Muscle of leg (tissue), 11 donors: ENCODE results near the gene WDFY2. TPM values are rescaled to one million over a fixed set of nuclear protein-coding genes. Genes with fewer than 3 reads are reported as not detected.

ENCODE experiments used
- DNase-seq: peaks from one replicate; pipeline ENCODE4 v3.0.0; 2013
- H3K27ac ChIP-seq: one replicate; pipeline ENCODE4 v1.5.1; 2013; ENCODE audit warnings: mild to moderate bottlenecking, low read length, control low read depth
- H3K27me3 ChIP-seq: one replicate; pipeline ENCODE4 v1.6.1; 2013; ENCODE audit warnings: low read length; ENCODE audit not compliant: control insufficient read depth, insufficient read depth
- H3K36me3 ChIP-seq: one replicate; pipeline ENCODE4 v1.6.1; 2013; ENCODE audit warnings: low read length; ENCODE audit not compliant: control insufficient read depth, insufficient read depth
- H3K4me1 ChIP-seq: one replicate; pipeline ENCODE4 v1.6.1; 2013; ENCODE audit warnings: low read length; ENCODE audit not compliant: control insufficient read depth, insufficient read depth
- H3K4me3 ChIP-seq: one replicate; pipeline ENCODE4 v1.5.1; 2013; ENCODE audit warnings: low read length, control low read depth
- H3K9me3 ChIP-seq: replicated peaks from 2 replicates; pipeline ENCODE4 v1.6.1; 2013; ENCODE audit warnings: low read depth, low read length; ENCODE audit not compliant: control insufficient read depth
- WGBS: methylation state at CpG from one replicate; pipeline ENCODE4 v1.1.5; 2013; ENCODE audit warnings: missing lambda C conversion rate; ENCODE audit not compliant: insufficient coverage; 5-methylcytosine and 5-hydroxymethylcytosine counted together
- polyA plus RNA-seq, 8 donors: library from polyadenylated mRNA; unstranded; fragments of 120-200 nt; gene quantifications; one replicate each; pipeline versions ENCODE4 v1.2.1 to v1.2.3, GENCODE V29; 2013; ENCODE audit warnings: inconsistent platforms in 1 of 8, low replicate concordance in 1 of 8; ENCODE audit not compliant: insufficient read length in 8 of 8, insufficient read depth in 1 of 8
- total RNA-seq: library from RNA; stranded (reverse); fragments of 120-200 nt; gene quantifications from one replicate; pipeline ENCODE4 v1.2.4, GENCODE V29; 2013

Gene WDFY2
- total and polyA plus RNA-seq, 9 donors, result 4.3 to 9.6 (median 6.5) TPM

DNA sequence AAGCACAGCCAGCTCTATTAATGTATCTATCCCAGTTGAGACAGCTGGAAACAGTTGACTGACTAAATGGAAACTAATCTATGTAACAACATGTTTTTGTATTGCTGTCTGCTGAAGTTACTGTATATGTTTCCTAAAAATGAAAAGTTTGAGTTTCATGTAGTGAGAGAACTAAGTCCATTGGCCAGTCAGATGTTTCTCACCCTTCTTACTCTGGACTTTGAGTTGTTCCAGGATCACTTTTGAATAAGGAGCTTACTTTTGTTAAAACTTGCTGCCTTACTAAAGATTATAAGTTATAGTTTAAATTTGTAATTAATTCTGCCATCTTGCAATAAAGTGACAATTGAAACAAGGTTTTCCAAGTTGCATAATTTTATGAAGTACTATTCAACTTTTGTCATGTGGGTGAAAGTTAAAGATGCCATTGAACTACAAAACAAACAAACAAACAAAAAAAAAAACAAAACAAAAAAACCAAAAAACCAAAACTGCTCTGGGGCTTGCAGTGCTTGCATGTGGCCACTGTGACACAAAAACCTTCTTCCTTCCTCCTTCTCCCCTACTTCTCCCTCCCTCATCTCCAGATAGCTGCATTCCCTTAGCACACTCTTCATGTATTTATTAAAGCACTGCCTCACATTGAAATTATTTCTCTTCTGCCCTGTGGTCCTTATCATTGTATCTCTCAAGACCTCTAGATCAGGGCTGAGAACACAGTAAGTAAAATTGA, 15.3 kb downstream of the WDFY2 start:
- H3K27ac ChIP-seq, result no peak overlapping the region
- DNase-seq, result peak; percentile 34
- H3K9me3 ChIP-seq, result no peaks in the 10 kb centered on the region
- H3K4me1 ChIP-seq, result peaks cover 3% of the 10 kb centered on the region
- H3K36me3 ChIP-seq, result no peaks in the 10 kb centered on the region
- H3K27me3 ChIP-seq, result no peaks in the 10 kb centered on the region
- H3K4me3 ChIP-seq, result no peak overlapping the region

GRCh38 chr13:51600703-51601102, 16.4 kb downstream of the WDFY2 start:
- 93% methylated on average over 2 of the region's 3 CpGs for WGBS
- H3K4me1 ChIP-seq, result peaks cover 3% of the 10 kb centered on the region
- no peaks in the 10 kb centered on the region for H3K27me3 ChIP-seq
- DNase-seq, result no peak
- no peak overlapping the region for H3K27ac ChIP-seq
- H3K9me3 ChIP-seq, result no peaks in the 10 kb centered on the region
- H3K36me3 ChIP-seq, result no peaks in the 10 kb centered on the region
- H3K4me3 ChIP-seq, result no peak overlapping the region

DNA sequence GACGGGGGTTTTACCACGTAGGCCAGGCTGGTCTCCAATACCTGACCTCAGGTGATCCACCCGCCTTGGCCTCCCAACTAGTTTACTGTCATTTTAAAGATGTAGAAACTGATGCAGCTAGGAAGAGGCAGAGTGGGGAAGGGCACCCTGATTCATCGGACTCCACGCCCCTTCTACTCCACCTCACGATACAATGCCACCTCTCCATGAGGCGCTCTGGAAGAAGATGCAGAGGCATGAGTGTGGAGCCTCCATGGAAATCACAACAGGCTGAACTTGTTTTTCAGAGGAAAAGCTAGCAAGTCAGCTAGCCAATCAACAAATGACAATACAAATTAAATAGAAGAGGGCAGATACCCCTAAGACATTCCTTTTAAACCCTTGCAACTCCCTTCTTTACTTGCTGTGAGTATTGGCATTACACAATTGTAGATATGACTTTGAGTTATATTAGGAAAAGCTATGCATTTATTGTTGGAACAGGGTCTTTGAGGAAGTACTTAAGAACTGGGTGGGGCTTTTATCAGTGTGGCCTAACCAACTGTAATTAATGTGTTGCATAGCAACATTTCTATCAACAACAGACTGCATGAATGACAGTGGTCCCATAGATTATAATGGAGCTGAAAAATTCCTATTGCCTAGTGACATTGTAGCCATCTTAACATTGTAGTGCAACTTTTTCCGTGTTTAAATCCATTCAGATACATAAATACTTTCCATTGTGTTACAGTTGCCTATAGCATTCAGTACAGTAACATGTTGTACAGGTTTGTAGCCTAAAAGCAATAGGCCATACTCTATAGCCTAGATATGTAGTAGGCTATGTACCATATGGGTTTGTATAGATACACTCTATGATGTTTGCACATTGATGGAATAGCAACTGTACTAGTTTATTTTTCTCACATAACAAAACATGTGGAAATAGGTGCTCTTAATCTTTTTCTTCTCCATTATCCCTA, 17.6 kb downstream of the WDFY2 start:
- Histone ChIP-seq H3K9me3 (no peaks in the 10 kb centered on the region), H3K36me3 (no peaks in the 10 kb centered on the region), H3K27ac (no peak overlapping the region), H3K4me3 (no peak overlapping the region), H3K4me1 (peaks cover 3% of the 10 kb centered on the region), H3K27me3 (no peaks in the 10 kb centered on the region)
- no peak for DNase-seq
- WGBS, result 87% methylated on average over 2 of the region's 8 CpGs

GRCh38 chr13:51603716-51604115, 19.5 kb downstream of the WDFY2 start:
- H3K4me1 ChIP-seq, result peaks cover 3% of the 10 kb centered on the region
- no peaks in the 10 kb centered on the region for H3K27me3 ChIP-seq
- DNase-seq, result no peak
- H3K27ac ChIP-seq, result no peak overlapping the region
- no CpG with 5 or more reads among the region's 1 CpG for WGBS
- H3K36me3 ChIP-seq, result no peaks in the 10 kb centered on the region
- no peaks in the 10 kb centered on the region for H3K9me3 ChIP-seq
- no peak overlapping the region for H3K4me3 ChIP-seq

- DNase-seq, result peak; percentile 41
- Histone ChIP-seq H3K27ac (no peak overlapping the region), H3K4me3 (no peak overlapping the region), H3K4me1 (no peaks in the 10 kb centered on the region), H3K27me3 (no peaks in the 10 kb centered on the region), H3K9me3 (no peaks in the 10 kb centered on the region), H3K36me3 (no peaks in the 10 kb centered on the region)
- 80% methylated on average over 1 of the region's 4 CpGs for WGBS
Observed at GRCh38 chr13:51605698-51606097, 21.4 kb downstream of the WDFY2 start.

GRCh38 chr13:51607165-51607564, 22.9 kb downstream of the WDFY2 start:
- Histone ChIP-seq H3K9me3 (no peaks in the 10 kb centered on the region), H3K27ac (no peak overlapping the region), H3K27me3 (no peaks in the 10 kb centered on the region), H3K4me1 (no peaks in the 10 kb centered on the region), H3K36me3 (no peaks in the 10 kb centered on the region), H3K4me3 (no peak overlapping the region)
- no peak for DNase-seq
- no CpG with 5 or more reads among the region's 1 CpG for WGBS

GRCh38 chr13:51608857-51609406, 24.7 kb downstream of the WDFY2 start:
- no peaks in the 10 kb centered on the region for H3K9me3 ChIP-seq
- H3K36me3 ChIP-seq, result no peaks in the 10 kb centered on the region
- H3K4me1 ChIP-seq, result no peaks in the 10 kb centered on the region
- no peak overlapping the region for H3K4me3 ChIP-seq
- H3K27ac ChIP-seq, result no peak overlapping the region
- no peaks in the 10 kb centered on the region for H3K27me3 ChIP-seq
- WGBS, result no CpG with 5 or more reads among the region's 2 CpGs
- DNase-seq, result no peak

DNA sequence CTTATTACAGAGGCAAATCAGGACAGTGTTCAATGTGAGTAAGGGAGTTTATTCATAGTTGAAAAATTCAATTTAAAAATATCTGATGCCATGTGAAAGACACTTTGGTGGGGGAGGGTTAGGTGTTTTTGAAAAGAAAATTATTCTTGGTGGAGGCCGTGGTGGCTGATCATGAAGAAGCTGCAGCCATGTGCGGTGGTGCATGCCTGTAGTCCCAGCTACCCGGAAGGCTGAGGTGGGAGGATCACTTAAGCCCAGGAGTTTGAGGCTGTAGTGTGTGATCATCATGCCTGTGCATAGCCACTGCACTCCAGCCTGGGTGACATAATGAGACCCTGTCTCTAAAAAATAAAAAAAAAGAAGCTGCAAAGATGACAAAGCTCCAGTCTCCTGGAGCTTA, 28.6 kb downstream of the WDFY2 start:
- H3K36me3 ChIP-seq, result no peaks in the 10 kb centered on the region
- DNase-seq, result no peak
- 83% methylated on average over 3 of the region's 3 CpGs for WGBS
- no peak overlapping the region for H3K27ac ChIP-seq
- no peaks in the 10 kb centered on the region for H3K4me1 ChIP-seq
- H3K4me3 ChIP-seq, result no peak overlapping the region
- H3K27me3 ChIP-seq, result no peaks in the 10 kb centered on the region
- no peaks in the 10 kb centered on the region for H3K9me3 ChIP-seq

- DNase-seq, result no peak
- H3K9me3 ChIP-seq, result no peaks in the 10 kb centered on the region
- 80% methylated on average over 1 of the region's 2 CpGs for WGBS
- no peaks in the 10 kb centered on the region for H3K27me3 ChIP-seq
- H3K27ac ChIP-seq, result no peak overlapping the region
- peaks cover 2% of the 10 kb centered on the region for H3K4me1 ChIP-seq
- no peak overlapping the region for H3K4me3 ChIP-seq
- no peaks in the 10 kb centered on the region for H3K36me3 ChIP-seq
Observed at GRCh38 chr13:51613535-51613934, 29.3 kb downstream of the WDFY2 start.

- WGBS, result 38% methylated on average over 3 of the region's 8 CpGs
- Histone ChIP-seq H3K27me3 (no peaks in the 10 kb centered on the region), H3K9me3 (no peaks in the 10 kb centered on the region), H3K36me3 (no peaks in the 10 kb centered on the region), H3K4me1 (peaks cover 8% of the 10 kb centered on the region), H3K4me3 (peak overlapping the region; percentile 11), H3K27ac (peak overlapping the region; percentile 81)
- DNase-seq, result peak; percentile 85
Observed at GRCh38 chr13:51614350-51614786, 30.1 kb downstream of the WDFY2 start.
